COLO668 (cell line): ENCODE results near the gene MTG2.

Experiments
- DNase-seq: peaks from one replicate; lab custom pipeline; 2025; ENCODE audit not compliant: unreplicated experiment; lab: John Stamatoyannopoulos, UW

Gene MTG2

DNA sequence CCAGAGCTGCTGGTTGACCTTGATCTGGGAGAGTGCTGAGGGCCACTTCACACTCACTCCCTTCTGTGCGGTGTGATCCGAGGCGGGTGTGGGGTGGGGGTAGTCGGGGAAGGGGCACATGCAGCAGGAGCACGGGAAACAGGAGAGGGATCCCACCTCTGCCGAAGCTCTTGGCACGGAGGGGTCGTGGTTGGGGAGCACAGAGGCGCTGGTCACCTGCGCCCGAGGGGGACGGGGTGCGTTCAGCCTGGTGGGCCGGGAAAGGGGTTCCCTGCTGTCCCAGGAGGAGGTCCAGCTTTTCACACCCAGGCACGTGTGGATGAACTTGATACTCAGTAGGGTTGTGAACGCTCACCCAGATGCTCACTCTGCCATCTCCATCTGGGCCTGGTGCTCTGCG, 22.0 kb upstream of the MTG2 start:
- no peak for DNase-seq

DNA sequence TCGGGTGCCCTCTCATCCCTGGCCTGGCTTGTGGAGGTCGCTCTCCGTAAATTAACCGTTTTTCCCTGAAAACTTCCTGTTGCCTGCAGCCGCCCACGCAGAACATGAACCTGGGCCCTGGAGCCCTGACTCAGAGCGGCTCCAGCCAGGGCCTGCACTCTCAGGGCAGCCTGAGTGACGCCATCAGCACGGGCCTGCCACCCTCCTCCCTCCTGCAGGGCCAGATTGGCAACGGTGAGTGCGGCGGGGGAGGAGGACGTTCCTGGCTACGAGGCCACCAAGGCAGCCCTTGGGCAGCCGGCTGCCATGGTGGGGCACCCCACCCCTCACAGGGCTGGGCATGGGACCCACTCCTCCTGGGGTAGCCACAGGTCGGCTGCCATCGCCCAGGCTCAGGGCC, 21.5 kb upstream of the MTG2 start:
- DNase-seq, result no peak

DNA sequence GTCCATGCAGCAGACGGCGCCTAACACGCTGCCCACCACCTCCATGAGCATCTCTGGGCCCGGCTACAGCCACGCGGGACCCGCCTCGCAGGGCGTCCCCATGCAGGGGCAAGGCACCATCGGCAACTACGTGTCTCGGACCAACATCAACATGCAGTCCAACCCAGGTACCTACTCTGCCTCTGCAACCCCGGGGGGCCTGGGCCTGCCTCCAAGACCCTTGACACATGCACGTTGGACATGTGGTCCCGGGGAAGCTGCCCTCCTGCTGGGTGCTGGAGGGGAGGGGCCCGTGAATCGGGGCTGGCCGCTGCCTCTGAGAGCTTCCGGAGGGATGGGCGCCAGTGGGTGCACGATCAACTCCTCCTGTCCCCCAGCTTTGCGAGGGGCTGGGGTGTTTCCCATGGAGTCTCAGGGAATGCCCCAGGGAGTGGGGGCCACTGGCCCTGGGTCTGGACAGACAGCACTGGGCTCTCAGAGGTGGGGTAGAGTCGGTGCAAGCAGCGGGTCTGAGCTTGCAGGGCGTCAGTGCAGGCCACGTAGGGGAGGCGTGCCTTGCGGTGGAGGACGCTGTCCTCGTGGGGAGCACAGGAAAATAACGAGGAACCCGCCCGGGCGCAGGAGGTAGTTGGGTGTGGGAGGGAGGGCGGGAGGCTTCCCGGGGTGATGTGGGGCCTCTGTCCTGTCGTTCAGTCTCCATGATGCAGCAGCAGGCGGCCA, 19.9 kb upstream of the MTG2 start:
- DNase-seq, result no peak

DNA sequence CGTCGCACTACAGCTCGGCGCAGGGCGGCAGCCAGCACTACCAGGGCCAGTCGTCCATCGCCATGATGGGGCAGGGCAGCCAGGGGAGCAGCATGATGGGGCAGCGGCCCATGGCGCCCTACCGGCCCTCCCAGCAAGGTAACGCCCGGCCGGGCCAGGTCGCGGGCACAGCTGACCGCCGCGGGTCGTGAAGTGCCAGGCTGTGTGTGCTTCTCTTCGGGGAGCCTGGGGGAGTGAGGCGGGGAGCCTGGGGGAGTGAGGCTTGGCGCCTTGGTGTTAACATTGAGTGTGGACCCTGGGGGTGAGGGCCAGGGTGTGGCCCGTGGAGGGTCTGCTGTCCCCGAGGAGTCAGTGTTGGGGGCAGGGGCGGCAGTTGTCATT, 19.4 kb upstream of the MTG2 start:
- DNase-seq, result no peak

DNA sequence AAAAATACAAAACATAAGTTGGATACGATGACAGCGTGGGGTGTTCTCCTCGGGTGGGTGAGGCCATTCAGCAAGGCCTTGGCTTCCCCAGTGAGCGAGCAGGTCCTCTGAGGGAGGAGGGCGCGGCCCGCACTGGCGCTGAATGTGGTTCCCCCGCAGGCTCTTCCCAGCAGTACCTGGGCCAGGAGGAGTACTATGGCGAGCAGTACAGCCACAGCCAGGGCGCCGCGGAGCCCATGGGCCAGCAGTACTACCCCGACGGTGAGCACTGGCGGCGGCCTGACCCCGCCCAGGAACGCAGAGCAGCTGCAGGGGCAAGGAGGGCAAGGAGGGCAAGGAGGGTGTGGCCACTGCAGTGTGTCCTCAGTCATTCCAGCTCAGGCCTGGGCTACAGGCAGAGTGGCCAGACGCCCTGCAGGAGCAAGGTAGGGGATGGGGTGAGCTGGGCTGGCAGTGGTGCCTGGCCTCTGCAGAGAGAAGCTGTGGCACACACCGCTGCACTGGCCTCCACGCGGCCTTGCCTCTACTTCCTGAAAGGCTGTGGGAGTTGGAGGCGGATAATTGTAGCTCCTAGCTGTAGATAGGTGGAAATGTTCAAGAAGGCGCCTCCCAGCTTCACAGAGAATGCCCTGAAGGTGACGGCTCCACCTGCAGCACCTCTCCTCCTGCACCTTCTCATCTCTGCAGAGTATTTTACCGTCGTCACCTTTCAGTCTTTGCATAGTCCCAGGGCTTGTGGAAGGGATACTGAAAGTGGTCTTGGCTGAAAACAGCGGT, 18.7 kb upstream of the MTG2 start:
- peak; percentile 11 for DNase-seq

DNA sequence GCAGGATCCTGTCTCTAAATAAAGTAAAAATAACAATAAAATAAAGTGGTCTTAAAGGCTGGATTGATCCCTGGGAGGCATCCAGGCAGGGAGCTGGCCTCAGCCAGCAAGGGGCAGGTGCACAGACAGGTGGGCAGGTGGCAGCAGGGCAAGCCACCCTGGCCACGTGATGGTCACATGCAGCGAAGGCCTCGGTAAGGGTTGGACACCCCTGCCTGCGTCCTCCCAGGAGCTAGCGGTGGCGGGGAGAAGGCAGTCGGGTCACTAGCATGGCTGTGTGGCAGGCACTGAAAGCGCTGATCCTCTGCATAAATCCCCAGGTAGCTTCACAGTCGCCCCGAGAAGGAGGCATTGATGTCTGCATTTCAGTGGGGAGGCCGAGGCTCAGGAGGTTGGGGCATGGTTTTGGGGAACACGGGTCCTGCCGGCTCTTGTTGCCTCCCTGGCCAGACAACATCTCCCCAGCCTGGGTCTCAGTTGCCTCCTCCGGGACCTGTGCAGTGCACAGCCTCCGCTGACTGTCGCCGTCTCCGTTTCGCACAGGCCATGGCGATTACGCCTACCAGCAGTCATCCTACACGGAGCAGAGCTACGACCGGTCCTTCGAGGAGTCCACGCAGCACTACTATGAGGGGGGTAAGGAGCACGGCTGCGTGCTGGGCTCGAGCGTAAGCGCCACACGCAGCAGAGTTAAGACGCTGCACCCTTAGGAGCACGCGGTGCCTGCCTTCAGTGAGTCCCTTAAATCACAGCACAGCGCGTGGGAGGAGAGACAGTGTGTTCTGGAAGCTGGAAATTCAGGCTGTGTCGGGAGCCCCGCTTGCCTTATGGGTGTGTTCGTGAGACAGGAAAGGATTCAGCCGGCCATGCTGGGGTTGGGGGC, 17.7 kb upstream of the MTG2 start:
- no peak for DNase-seq

DNA sequence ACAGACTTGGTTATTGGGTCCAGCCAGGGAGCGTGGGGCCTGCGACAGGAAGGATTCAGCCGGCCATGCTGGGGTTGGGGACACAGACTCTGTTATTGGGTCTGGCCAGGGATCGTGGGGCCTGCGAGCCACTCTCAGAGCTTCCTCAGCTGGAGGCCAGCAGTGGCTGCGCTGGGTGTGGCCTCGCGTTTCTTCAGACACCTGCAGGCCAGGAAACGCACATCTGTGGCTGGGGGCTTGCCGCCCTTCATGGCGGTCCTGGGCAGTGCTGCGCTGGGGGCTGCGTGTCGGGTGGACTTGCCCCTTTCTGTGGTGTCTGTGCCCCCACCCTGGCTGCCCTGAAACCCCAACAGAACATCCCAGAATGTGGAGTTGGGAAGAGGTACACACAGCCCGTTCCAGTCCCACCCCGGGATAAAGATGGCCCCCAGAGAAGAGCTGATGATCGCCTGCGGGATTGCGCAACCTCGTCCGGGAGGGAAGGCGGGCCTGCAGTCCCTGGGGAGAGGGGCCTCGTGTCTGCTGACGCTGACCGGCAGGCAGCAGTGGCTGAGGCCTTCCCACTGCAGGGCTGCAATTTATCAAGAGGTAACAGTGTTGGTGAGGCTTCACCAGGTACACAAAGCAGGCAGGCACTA, 16.9 kb upstream of the MTG2 start:
- DNase-seq, result no peak

DNA sequence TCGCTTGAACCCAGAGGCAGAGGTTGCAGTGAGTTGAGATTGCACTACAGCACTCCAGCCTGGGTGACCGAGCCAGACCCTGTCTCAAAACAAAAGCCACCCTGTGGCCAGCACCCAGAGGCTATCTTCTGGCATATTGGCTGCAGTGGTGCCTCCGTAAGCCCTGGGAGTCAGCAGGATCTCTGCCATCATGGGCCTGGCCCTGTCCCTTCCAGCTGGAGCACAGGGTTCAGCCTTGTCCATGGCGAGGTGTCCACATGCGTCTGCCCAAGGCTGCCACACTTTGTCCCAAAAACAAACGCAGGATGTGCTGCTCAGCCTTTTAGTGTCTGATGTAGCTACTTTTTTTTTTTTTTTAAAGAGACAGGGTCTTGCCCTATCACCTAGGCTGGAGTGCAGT, 15.4 kb upstream of the MTG2 start:
- no peak for DNase-seq

DNA sequence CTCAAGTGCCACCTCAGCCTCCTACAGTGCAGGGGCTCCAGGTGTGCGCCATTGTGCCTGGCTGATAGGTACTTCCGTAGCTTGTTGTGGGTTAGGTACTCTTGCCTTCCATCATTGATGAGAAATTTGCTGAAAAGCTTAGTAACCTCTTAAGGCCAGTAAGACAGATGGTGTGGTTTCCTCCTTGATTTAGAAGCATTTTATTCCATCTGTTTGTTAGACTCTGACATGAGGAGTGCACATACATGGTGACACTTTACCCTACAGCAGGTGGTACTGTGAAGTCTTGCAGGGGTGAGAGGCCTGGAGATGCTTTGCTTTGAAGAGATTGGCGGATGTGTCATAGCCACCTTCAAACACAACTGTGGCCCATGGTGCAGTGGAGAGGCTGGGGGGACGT, 14.8 kb upstream of the MTG2 start:
- no peak for DNase-seq

DNA sequence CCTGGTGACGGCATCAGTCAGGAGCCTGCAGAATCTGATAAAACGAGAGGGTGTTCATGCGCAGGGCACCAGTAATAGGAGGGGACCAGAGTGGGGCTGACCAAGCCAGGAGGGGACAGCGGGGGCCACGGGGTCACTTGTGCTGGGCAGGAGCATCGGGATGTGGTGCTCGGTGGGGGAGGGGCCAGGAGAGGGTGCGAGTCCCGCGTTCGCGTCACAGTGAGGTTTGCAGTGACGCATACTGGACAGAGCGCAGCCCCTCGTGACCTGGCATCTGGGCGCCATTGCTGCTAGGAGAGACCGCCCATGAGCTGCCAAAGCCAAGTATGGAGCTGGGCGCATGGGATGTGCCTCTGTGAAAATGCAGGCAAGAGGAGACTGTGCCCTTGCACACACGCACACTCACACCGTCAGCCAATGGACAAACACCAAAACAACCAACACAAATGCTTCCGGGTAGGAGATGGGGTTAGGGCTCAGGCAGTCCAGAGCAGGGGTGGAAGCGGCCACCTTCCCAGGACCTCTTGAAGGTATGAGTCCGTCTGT, 13.9 kb upstream of the MTG2 start:
- DNase-seq, result no peak

DNA sequence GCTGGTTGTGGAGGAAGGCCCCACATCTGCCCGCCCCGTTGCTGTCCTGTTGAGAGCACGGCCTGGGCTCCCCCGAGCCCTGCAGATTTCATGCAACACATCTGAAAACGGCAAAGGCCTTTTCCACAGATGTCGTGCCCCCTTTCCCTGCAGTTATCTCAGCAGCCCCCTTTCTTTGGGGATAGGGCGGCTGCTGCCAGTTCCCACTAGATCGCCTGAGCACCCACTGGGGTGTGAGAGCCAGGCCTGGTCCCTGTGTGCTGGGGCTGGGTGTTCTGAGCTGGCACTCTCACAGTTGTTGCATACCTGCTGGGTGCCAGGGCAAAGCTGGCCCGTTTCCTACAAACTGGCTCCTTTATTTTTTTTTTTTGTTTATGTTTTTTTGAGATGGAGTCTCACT, 12.3 kb upstream of the MTG2 start:
- no peak for DNase-seq

DNA sequence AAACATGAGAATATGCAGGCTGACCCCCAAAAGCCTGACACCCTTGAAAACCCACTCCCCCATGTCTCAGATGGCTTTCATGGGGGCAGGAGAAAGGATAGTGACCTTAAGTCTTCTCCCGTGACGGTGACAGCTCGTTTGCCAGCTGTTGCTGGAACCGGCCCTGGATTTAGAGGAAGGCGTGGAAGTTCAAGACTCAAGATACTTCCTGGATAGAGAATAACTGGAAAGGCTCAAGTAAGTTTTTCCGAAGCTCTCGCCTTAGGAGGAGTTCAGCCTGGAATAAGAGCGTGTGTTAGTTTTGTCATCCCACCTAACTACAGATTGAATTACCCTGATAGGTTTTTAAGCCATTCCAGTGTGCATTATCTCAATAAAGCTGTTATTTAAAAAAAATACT, 11.6 kb upstream of the MTG2 start:
- no peak for DNase-seq

DNA sequence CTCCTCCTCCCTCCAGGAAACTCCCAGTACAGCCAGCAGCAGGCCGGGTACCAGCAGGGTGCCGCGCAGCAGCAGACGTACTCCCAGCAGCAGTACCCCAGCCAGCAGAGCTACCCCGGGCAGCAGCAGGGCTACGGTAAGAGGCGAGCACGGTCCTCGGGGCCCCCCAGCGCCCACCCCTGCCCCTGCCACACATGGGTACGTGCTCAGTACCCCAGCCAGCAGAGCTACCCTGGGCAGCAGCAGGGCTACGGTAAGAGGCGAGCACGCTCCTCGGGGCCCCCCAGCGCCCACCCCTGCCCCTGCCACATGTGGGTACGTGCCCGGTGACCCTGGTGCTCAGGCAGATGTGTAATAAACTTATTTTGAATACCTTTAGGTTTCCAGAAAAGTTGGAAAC, 10.2 kb upstream of the MTG2 start:
- no peak for DNase-seq

DNA sequence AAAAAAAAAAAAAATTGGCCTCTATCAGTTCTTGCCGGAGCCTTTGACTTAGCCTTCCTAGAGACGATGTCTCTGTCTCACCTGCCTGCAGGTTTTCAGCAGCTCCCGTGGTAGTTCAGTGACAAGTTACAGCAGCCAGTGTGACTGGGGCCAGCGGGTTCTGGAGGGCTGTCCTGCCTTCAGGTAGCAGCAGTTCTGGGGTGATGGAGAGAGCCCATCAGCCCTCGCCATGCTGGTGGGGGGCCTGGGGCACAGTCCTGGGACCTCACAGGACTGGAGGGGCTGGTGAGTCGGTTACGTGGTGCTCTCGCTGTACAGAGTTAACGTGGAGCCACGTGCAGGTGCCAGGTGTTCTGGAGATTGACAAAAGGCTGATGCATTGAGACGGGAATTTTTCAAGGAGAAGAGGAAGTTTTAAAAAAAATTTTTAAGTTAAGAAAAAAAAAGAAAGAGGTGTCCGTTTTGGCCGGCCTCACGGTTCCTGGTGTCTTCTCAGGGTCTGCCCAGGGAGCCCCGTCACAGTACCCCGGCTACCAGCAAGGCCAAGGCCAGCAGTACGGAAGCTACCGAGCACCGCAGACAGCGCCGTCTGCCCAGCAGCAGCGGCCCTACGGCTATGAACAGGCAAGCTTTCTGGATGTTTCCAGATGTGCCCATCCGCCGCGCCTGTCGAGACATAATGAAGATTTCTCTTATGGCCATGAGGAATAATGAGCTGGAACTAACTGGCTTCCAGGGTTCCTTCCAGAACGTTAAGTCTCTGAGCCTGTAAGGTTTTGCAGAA, 8.6 kb upstream of the MTG2 start:
- no peak for DNase-seq

DNA sequence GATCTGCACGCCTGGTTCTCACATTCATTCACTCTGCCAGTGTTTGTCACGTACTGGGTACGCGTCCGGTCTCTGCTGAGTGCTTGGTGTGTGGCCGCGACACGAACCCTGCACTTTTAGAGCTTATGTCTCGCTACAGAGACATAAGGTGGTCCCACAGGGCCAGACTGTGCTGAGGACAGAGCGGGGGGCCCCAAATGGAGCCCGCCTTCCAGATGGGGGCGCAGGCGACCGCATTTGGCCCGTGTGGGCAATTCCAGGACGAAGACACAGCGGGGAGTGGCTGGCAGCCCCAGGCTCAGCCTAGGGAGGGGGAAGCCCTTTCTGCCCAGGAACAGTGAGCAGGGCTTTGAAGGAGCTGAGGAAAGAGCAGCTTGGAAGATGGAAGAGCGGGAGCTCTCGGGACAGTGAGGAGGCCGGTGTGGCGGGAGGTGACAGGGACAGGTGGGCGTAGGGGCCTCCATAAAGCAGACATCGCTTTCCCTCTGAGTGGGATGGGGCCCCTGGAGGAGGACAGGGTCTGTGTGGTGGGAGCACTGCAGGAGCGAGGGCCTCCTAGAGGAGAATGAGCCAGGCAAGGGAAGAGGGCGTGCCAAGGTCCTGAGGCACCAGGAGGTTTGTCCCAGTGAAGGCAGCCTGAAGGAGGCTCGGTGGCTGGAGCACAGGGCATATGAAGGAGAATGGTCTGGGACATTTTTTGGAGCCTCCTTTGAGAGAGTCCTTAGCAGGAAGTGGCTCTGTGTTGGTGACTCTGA, 7.8 kb upstream of the MTG2 start:
- DNase-seq, result no peak

DNA sequence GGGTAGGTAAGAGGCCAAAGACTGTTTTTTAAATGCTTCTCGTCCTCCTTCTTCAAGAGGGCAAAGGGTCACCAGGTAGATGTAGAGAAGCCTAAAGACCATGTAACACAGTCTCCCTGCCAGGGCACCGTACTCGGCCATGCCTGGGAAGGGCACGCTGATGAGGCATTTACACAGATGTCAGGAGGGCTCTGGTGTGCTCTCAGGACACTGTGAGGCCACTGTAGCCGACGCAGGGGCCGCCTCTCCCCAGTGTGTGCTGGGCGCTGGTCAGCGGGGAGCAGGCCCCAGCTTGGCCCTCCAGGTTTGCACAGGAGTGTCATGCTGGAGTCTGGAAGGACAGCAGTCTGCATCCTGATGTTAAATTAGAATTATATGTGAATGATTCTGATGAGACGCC, 7.1 kb upstream of the MTG2 start:
- no peak for DNase-seq

DNA sequence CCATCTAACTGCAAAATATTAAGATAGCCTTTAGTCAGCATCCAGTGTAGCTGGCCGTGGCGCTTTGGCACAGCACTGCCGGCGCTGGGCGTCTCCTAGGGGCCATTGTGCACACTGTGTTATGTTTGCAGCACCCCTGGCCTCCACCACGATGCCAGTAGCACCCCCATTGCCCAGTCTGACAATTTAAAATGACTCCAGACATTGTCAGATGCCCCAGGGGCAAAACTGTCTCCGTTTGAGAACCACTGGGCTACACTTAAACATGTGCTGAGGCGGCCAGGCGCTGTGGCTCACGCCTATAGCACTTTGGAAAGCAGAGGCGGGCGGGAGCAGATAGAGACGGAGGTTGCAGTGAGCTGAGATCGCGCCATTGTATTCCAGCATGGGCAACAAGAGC, 6.0 kb upstream of the MTG2 start:
- no peak for DNase-seq

DNA sequence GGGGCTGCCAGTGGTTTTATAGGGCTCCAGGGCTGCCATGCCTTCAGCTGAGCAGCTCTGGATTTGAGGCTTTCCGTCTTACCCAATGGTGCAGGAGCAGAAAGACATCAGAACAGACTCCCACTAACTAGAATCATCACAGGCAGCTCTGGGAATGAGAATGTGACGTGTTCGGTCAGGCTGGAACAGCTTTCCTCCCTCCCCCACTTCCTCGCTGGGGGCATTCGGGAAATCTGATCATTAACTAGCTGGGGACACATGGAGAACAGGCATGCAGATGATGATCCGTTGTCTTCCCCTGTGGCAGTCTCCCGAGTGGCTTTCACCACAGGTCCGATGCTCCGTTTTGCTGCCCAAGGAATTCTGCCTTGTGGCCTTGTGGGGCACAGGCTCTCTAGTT, 5.5 kb upstream of the MTG2 start:
- no peak for DNase-seq

DNA sequence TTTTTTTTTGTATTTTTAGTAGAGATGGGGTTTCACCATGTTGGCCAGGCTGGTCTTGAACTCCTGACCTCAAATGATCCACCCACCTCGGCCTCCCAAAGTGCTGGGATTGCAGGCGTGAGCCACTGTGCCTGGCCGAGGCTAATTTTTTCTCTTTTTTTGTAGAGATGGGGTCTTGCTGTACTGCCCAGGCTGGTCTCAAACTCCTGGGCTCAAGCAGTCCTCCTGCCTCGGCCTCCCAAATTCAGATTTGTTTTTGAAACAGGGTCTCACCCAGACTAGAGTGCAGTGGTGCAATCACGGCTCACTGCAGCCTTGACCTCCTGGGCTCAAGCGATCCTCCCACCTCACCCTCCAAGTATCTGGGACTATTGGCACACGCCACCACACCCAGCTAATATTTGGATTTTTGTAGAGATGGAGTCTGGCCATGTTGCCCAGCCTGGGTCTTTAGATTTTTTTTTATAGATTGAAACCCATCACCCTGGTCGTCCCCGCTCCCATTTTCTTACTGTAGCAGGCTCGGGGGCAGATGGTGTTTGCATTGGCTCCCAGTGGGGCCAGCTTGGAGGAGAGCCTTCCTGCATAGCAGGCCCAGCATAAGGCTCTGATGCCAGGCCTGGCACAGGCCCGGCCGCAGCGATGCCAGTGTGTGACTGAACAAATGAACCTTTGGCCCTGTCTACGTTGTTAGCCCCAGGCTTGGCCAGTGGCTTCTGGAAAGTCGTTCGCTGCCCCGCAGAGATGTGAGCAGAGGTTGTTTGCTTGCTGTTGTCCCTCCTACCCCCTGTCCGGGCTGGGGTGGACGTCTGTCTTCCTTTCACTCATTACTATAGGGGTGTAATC, 4.3 kb upstream of the MTG2 start:
- no peak for DNase-seq
